ENCODE data around the gene IL2RA.

DNA sequence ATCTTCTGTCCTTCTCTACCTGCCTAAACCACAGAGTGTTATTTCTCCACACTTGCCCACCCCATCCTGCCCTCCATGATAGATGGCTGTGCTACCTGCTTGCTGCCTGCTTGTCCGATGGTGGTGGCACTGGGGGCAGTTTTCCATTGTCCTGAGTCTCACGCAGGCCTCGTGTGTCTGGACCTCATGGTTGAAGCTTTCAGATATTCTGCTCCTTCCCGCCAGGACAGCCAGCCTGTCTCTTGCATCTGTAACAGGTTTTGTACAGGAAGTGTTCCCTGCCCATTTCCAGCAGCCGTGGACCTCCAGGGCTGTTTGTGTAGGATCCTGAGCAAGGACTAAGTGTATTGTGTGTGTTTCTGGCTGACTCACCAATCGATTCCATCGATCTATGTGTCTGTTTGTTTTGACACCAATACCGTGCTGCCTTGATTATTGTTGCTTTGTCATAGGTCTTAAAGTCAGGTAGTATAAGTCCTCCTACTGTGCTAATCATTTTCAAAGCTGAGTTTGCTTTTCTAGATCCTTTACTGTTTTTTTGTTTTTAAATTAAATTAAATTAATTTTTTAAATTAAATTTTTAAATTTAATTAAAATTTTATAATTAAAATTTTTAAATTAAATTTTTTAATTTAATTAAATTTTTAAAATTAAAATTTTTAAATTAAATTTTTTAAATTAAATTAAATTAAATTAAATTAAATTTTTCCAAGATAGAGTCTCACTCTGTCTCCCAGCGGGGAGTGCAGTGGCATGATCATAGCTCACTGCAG lies 93.3 kb downstream of the IL2RA start:
- TF ChIP-seq, protein P1, sequence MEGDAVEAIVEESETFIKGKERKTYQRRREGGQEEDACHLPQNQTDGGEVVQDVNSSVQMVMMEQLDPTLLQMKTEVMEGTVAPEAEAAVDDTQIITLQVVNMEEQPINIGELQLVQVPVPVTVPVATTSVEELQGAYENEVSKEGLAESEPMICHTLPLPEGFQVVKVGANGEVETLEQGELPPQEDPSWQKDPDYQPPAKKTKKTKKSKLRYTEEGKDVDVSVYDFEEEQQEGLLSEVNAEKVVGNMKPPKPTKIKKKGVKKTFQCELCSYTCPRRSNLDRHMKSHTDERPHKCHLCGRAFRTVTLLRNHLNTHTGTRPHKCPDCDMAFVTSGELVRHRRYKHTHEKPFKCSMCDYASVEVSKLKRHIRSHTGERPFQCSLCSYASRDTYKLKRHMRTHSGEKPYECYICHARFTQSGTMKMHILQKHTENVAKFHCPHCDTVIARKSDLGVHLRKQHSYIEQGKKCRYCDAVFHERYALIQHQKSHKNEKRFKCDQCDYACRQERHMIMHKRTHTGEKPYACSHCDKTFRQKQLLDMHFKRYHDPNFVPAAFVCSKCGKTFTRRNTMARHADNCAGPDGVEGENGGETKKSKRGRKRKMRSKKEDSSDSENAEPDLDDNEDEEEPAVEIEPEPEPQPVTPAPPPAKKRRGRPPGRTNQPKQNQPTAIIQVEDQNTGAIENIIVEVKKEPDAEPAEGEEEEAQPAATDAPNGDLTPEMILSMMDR (conservative IDR thresholded peaks at IDR 0.05; ENCODE audit: low read length) = no peak
- TF ChIP-seq EZH2phosphoT487 (IDR thresholded peaks at IDR 0.05; ENCODE audit: borderline replicate concordance) = no peak
